Colonic mucosa (tissue), 4 donors: ENCODE measurements around the gene LEMD1. TPM values are rescaled to one million over a fixed set of nuclear protein-coding genes. Genes with fewer than 3 reads are reported as not detected.

Experiments
- DNase-seq: peaks from one replicate; pipeline ENCODE4 v3.0.0-alpha.2; 2020
- H3K27ac ChIP-seq: fragments of 200-600 bp; one replicate; pipeline ENCODE4 v1.8.0; 2021
- H3K27me3 ChIP-seq: fragments of 200-600 bp; one replicate; pipeline ENCODE4 v1.8.0; 2021
- H3K36me3 ChIP-seq: fragments of 200-600 bp; one replicate; pipeline ENCODE4 v1.8.0; 2021
- H3K4me1 ChIP-seq: fragments of 200-600 bp; one replicate; pipeline ENCODE4 v1.8.0; 2021; ENCODE audit warnings: mild to moderate bottlenecking
- H3K4me3 ChIP-seq: fragments of 200-600 bp; one replicate; pipeline ENCODE4 v1.8.0; 2021
- H3K9ac ChIP-seq, 2 donors: one replicate each; pipeline ENCODE4 v1.7.0; 2013; ENCODE audit warnings: control low read depth in 2 of 2, low read depth in 2 of 2, low read length in 2 of 2
- H3K9me3 ChIP-seq: fragments of 200-600 bp; one replicate; pipeline ENCODE4 v1.8.0; 2021
- intact Hi-C: fragments of 100-400 bp; cut with DNase I; formaldehyde crosslinking; loops from one replicate; pipeline ENCODE4 v1.14.1; 2022
- total RNA-seq, 2 donors: library from RNA; stranded (reverse); fragmentation: NEBNext Ultra II Directional in 1 of 2; extraction: Animal tissue kit (Norgen Biotek cat#: 25700) in 1 of 2; gene quantifications; one replicate each; pipeline ENCODE4 v1.2.1, GENCODE V29; 2021
- TF ChIP-seq, protein P1 (sequence below): fragments of 200-600 bp; IDR thresholded peaks from one replicate; pipeline ENCODE4 v1.8.0; 2022; ENCODE audit warnings: antibody characterized with exemption, mild to moderate bottlenecking
- donor health status: healthy.
- donor health status: DM: no; HTN: no; CAD: no.
- donor health status: DM: no; HTN: no; CAD: no.

Gene LEMD1
- total RNA-seq, 2 donors from 2014 or later: 0.77 to 1.1 TPM

- TF ChIP-seq, protein P1, sequence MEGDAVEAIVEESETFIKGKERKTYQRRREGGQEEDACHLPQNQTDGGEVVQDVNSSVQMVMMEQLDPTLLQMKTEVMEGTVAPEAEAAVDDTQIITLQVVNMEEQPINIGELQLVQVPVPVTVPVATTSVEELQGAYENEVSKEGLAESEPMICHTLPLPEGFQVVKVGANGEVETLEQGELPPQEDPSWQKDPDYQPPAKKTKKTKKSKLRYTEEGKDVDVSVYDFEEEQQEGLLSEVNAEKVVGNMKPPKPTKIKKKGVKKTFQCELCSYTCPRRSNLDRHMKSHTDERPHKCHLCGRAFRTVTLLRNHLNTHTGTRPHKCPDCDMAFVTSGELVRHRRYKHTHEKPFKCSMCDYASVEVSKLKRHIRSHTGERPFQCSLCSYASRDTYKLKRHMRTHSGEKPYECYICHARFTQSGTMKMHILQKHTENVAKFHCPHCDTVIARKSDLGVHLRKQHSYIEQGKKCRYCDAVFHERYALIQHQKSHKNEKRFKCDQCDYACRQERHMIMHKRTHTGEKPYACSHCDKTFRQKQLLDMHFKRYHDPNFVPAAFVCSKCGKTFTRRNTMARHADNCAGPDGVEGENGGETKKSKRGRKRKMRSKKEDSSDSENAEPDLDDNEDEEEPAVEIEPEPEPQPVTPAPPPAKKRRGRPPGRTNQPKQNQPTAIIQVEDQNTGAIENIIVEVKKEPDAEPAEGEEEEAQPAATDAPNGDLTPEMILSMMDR: no peak
- H3K4me1 ChIP-seq: peaks cover 13% of the 10 kb centered on the region
- no peaks in the 10 kb centered on the region for H3K36me3 ChIP-seq
- no peaks in the 10 kb centered on the region for H3K27me3 ChIP-seq
- DNase-seq: no peak
- intact Hi-C loops: no loop called here
- H3K27ac ChIP-seq: peak overlapping the region; percentile 86
- H3K4me3 ChIP-seq: no peak overlapping the region
- H3K9me3 ChIP-seq: no peaks in the 10 kb centered on the region
- H3K9ac ChIP-seq: peak overlapping the region; percentile 13 to 58
Measured at GRCh38 chr1:205441716-205442050, 19.8 kb upstream of the LEMD1 start.

- TF ChIP-seq, protein P1: no peak
- intact Hi-C loops: no loop called here
- H3K9ac ChIP-seq: peak overlapping the region; percentile 13 to 64
- no peaks in the 10 kb centered on the region for H3K27me3 ChIP-seq
- peak overlapping the region; percentile 86 for H3K27ac ChIP-seq
- no peaks in the 10 kb centered on the region for H3K36me3 ChIP-seq
- no peak for DNase-seq
- peaks cover 13% of the 10 kb centered on the region for H3K4me1 ChIP-seq
- H3K4me3 ChIP-seq: no peak overlapping the region
- no peaks in the 10 kb centered on the region for H3K9me3 ChIP-seq
Measured at GRCh38 chr1:205441318-205441633, 19.4 kb upstream of the LEMD1 start.

DNA sequence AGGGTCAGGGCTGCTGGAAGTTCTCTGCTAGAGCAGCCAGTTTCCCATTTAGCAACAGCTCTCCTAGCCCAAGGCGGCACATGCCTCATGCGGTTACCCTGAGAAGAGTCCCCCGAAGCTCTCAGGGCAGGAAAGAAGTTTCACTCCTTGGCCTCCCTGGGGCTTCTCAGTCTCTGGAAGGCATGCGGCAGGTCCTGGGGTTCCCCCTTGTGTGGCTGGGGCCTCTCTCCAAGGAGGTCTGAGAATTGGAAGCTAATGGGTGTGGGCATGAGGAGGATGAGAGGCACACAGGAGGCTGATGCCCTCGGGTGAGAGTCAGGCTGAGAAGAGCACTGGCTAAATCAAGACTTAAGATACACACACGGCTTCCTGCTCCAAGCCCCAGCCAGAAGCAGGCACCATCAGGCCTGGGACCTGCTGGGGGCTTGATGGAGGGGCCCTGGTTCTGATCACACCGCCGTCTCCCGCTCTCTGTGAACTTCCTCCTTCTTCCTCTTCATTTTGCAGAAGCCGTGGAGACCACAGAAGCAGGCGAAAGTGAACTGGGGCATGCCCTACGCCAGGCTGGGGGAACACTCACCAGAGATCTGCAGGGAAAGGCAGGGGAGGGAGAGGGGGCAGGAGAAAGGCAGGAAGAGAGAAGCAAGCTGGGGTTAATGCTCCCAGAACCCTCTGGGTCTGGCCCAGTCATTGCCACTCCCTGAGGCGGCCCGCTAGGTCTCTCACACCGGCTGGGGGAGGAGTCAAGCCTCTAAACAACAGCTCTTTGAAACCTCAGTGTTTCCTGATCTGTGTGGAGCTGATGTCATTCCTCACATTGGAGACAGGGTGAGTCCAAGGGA, 18.8 kb upstream of the LEMD1 start:
- peak overlapping the region; percentile 86 for H3K27ac ChIP-seq
- H3K27me3 ChIP-seq: no peaks in the 10 kb centered on the region
- H3K4me1 ChIP-seq: peaks cover 13% of the 10 kb centered on the region
- no peaks in the 10 kb centered on the region for H3K36me3 ChIP-seq
- DNase-seq: peak; percentile 93
- H3K9me3 ChIP-seq: no peaks in the 10 kb centered on the region
- H3K4me3 ChIP-seq: no peak overlapping the region
- intact Hi-C loops: no loop called here
- peak overlapping the region; percentile 45 to 64 for H3K9ac ChIP-seq
- TF ChIP-seq, protein P1: no peak

- TF ChIP-seq, protein P1: no peak
- intact Hi-C loops: no loop called here
Measured at GRCh38 chr1:205440121-205440475, 18.2 kb upstream of the LEMD1 start.

GRCh38 chr1:205438213-205439158, 16.6 kb upstream of the LEMD1 start:
- Histone ChIP-seq H3K27me3 (no peaks in the 10 kb centered on the region), H3K9me3 (no peaks in the 10 kb centered on the region), H3K4me1 (peaks cover 17% of the 10 kb centered on the region), H3K9ac (peak overlapping the region; percentile 4 to 41), H3K36me3 (no peaks in the 10 kb centered on the region), H3K27ac (no peak overlapping the region), H3K4me3 (no peak overlapping the region)
- intact Hi-C loops: no loop called here
- DNase-seq: peak; percentile 89
- TF ChIP-seq, protein P1: peak; percentile 80

More at GRCh38 chr1:205440121-205440475, 18.2 kb upstream of the LEMD1 start:
- Histone ChIP-seq H3K4me3 (no peak overlapping the region), H3K36me3 (no peaks in the 10 kb centered on the region), H3K4me1 (peaks cover 16% of the 10 kb centered on the region), H3K9ac (peak overlapping the region in 1 of 2 donors; percentile 45), H3K9me3 (no peaks in the 10 kb centered on the region), H3K27ac (no peak overlapping the region), H3K27me3 (no peaks in the 10 kb centered on the region)
- no peak for DNase-seq
